ENCODE results near the gene RAD51B. TPM values are rescaled to one million over a fixed set of nuclear protein-coding genes. Genes with fewer than 3 reads are reported as not detected.

The RAD51B gene
- total RNA-seq, 1 experiment from 2014 or later: 20.0 TPM

DNA sequence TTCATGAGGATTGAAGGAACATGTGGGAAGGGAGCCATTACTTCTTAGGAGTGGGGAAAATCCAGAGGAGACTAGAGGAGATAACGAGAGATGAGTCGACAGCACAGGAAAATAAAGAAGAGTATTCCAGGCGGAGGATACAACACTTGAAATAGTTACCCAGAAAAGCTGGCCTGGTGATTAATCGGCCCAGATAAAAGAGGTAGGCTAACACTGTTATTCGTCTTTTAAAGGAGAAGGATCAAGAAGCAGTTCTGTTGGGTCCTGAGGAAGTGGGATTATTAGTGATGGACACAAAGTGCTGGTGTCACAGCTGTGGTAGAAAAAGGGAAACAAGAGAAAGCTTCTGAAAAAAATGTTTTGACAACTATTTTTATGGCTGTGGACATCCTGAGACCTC, 548.0 kb downstream of the RAD51B start:
- TF ChIP-seq ELF1 (IDR thresholded peaks at IDR 0.05; ENCODE audit: borderline replicate concordance, low read depth) (no peak), JUND (IDR thresholded peaks at IDR 0.05) (no peak), CTCF (IDR thresholded peaks at IDR 0.05 in 2 of 3, conservative IDR thresholded peaks at IDR 0.05 in 1 of 3; ENCODE audit: borderline replicate concordance in 1 of 3, insufficient read depth in 1 of 3, low read depth in 2 of 3, low read length in 2 of 3) (no peak), SRF (IDR thresholded peaks at IDR 0.05; ENCODE audit: low read depth) (no peak), RAD21 (IDR thresholded peaks at IDR 0.05; ENCODE audit: low read depth) (no peak), ZNF274 (IDR thresholded peaks at IDR 0.05; ENCODE audit: low read depth, low read length) (no peak), REST (IDR thresholded peaks at IDR 0.05; ENCODE audit: low read depth) (no peak), YY1 (IDR thresholded peaks at IDR 0.05; ENCODE audit: extremely low read depth, insufficient replicate concordance, low read depth, low read length) (no peak), EZH2 (IDR thresholded peaks at IDR 0.05) (no peak), EZH2phosphoT487 (IDR thresholded peaks at IDR 0.05; ENCODE audit: borderline replicate concordance) (no peak), TCF7L2 (IDR thresholded peaks at IDR 0.05; ENCODE audit: borderline replicate concordance, extremely low read depth, insufficient read depth, insufficient read length) (no peak), FOSL1 (IDR thresholded peaks at IDR 0.05; ENCODE audit: low read depth) (no peak), ZFX (IDR thresholded peaks at IDR 0.05) (no peak), CBX3 (IDR thresholded peaks at IDR 0.05; ENCODE audit: low read depth) (no peak)
- TF ChIP-seq, protein P1, sequence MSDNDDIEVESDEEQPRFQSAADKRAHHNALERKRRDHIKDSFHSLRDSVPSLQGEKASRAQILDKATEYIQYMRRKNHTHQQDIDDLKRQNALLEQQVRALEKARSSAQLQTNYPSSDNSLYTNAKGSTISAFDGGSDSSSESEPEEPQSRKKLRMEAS (IDR thresholded peaks at IDR 0.05): no peak
- Histone ChIP-seq H3K4me1 (ENCODE audit: control insufficient read depth in 1 of 2, insufficient read depth in 2 of 2, low read length in 2 of 2) (peaks cover 35 to 55% of the 10 kb centered on the region in 2 experiments), H3K9ac (ENCODE audit: low read length) (no peak overlapping the region), H4K20me1 (ENCODE audit: insufficient read depth) (no peaks in the 10 kb centered on the region), H3K4me2 (ENCODE audit: low read length) (no peak overlapping the region), H2AFZ (ENCODE audit: low read depth, low read length, poor library complexity, severe bottlenecking) (no peak overlapping the region), H3K27me3 (ENCODE audit: insufficient read depth, low read length) (no peaks in the 10 kb centered on the region), H3K9me3 (ENCODE audit: control insufficient read depth in 1 of 2, insufficient read depth in 1 of 2, low read depth in 1 of 2, low read length in 2 of 2) (no peaks in the 10 kb centered on the region), H3K4me3 (replicated peaks in 1 of 2; ENCODE audit: low read depth in 1 of 2, low read length in 2 of 2) (no peak overlapping the region), H3K79me2 (ENCODE audit: insufficient read depth, low read length) (no peaks in the 10 kb centered on the region), H3K36me3 (ENCODE audit: control insufficient read depth in 1 of 2, insufficient read depth in 2 of 2, low read length in 2 of 2) (no peaks in the 10 kb centered on the region), H3K9me2 (ENCODE audit: insufficient read depth) (no peaks in the 10 kb centered on the region), H3K27ac (ENCODE audit: low read depth, low read length) (peak overlapping the region; percentile 80; the same call in 1 of the 2 replicates)
- RAD21 ChIA-PET (ENCODE audit: low non-redundant PET in 1 of 2, low total read pairs in 2 of 2, uncharacterized antibody in 2 of 2, unreplicated experiment in 2 of 2): no interaction called here
- intact Hi-C loops (cut with micrococcal nuclease): loop anchor here (10.0 kb wide), 3 partner anchors 113 to 423 kb away; no protein-coding TSS in a partner anchor
- CTCF ChIA-PET: no interaction called here
- no peak for ATAC-seq
- no peak for DNase-seq (ENCODE audit: low read depth, low spot score)
- no TSS peak for BruUV-seq (replicated peaks)
- POLR2A ChIA-PET: no interaction called here

Data from HCT116 (cell line).